ENCODE measurements around the gene TMEM269. TPM values are rescaled to one million over a fixed set of nuclear protein-coding genes. Genes with fewer than 3 reads are reported as not detected.

TMEM269 gene
- total RNA-seq, 5 donors from 2014 or later (not counting 1 experiment from before 2014, with no cell fraction given): 0.20 to 1.7 (median 0.88) TPM

- Histone ChIP-seq H3K4me1 (ENCODE audit: control insufficient read depth in 1 of 2, extremely low read depth in 1 of 2, insufficient read depth in 2 of 2, low read length in 2 of 2) (no peaks in the 10 kb centered on the region), H3K36me3 (ENCODE audit: control insufficient read depth in 2 of 2, extremely low read depth in 1 of 2, insufficient read depth in 1 of 2, low read length in 1 of 2) (peaks cover 0 to 2% of the 10 kb centered on the region in 2 donors), H3K27ac (ENCODE audit: low read length) (no peak overlapping the region), H3K9me3 (no peaks in the 10 kb centered on the region), H3K27me3 (replicated peaks in 1 of 2; ENCODE audit: control insufficient read depth in 2 of 2, extremely low read depth in 1 of 2, insufficient read depth in 2 of 2, low read length in 1 of 2) (no peaks in the 10 kb centered on the region), H3K4me3 (ENCODE audit: control insufficient read depth in 1 of 2, extremely low read depth in 1 of 2, low read length in 1 of 2) (no peak overlapping the region)
- H3K4me3 Mint-ChIP-seq: no peak overlapping the region
- POLR2A ChIA-PET: no interaction called here
- ATAC-seq (replicated peaks in 1 of 4): no peak
- H3K36me3 Mint-ChIP-seq: peaks cover 23% of the 10 kb centered on the region
- DNase-seq: no peak
- H3K4me1 Mint-ChIP-seq: no peaks in the 10 kb centered on the region
- no peak overlapping the region for H3K27ac Mint-ChIP-seq
- no peaks in the 10 kb centered on the region for H3K9me3 Mint-ChIP-seq
- no peaks in the 10 kb centered on the region for H3K27me3 Mint-ChIP-seq
- CTCF ChIA-PET: no interaction called here
- 100% methylated on average over 2 of the region's 4 CpGs for WGBS (ENCODE audit: insufficient coverage)
Observed at GRCh38 chr1:42833981-42834380, 49.2 kb downstream of the TMEM269 start.

GRCh38 chr1:42834803-42835202 lies 50.0 kb downstream of the TMEM269 start:
- no peaks in the 10 kb centered on the region for H3K27me3 ChIP-seq (replicated peaks in 1 of 2; ENCODE audit: control insufficient read depth in 2 of 2, extremely low read depth in 1 of 2, insufficient read depth in 2 of 2, low read length in 1 of 2)
- WGBS (ENCODE audit: insufficient coverage): 100% methylated on average over 4 of the region's 5 CpGs
- no peak overlapping the region for H3K27ac Mint-ChIP-seq
- no peaks in the 10 kb centered on the region for H3K9me3 Mint-ChIP-seq
- POLR2A ChIA-PET: no interaction called here
- H3K4me1 Mint-ChIP-seq: no peaks in the 10 kb centered on the region
- H3K4me3 Mint-ChIP-seq: no peak overlapping the region
- H3K4me3 ChIP-seq (ENCODE audit: control insufficient read depth in 1 of 2, extremely low read depth in 1 of 2, low read length in 1 of 2): no peak overlapping the region
- DNase-seq (no peak), ATAC-seq (replicated peaks in 1 of 4) (no peak)
- H3K27ac ChIP-seq (ENCODE audit: low read length): no peak overlapping the region
- H3K36me3 ChIP-seq (ENCODE audit: control insufficient read depth in 2 of 2, extremely low read depth in 1 of 2, insufficient read depth in 1 of 2, low read length in 1 of 2): peaks cover 0 to under 1% of the 10 kb centered on the region in 2 donors
- H3K9me3 ChIP-seq: no peaks in the 10 kb centered on the region
- CTCF ChIA-PET: no interaction called here
- no peaks in the 10 kb centered on the region for H3K27me3 Mint-ChIP-seq
- peaks cover 17% of the 10 kb centered on the region for H3K36me3 Mint-ChIP-seq
- no peaks in the 10 kb centered on the region for H3K4me1 ChIP-seq (ENCODE audit: control insufficient read depth in 1 of 2, extremely low read depth in 1 of 2, insufficient read depth in 2 of 2, low read length in 2 of 2)

- H3K4me1 Mint-ChIP-seq: no peaks in the 10 kb centered on the region
- H3K36me3 Mint-ChIP-seq: peaks cover 10% of the 10 kb centered on the region
- DNase-seq (no peak), ATAC-seq (replicated peaks in 1 of 4) (no peak)
- ChIA-PET POLR2A (interaction anchor here in 1 of 2 donors (0.6 kb wide), 1 partner anchor 26 kb away, joined by 3 read pairs; no protein-coding TSS in a partner anchor), CTCF (no interaction called here)
- no peaks in the 10 kb centered on the region for H3K27me3 Mint-ChIP-seq
- no peak overlapping the region for H3K4me3 Mint-ChIP-seq
- H3K4me1 ChIP-seq (ENCODE audit: control insufficient read depth in 1 of 2, extremely low read depth in 1 of 2, insufficient read depth in 2 of 2, low read length in 2 of 2): no peaks in the 10 kb centered on the region
- no peaks in the 10 kb centered on the region for H3K9me3 Mint-ChIP-seq
- H3K36me3 ChIP-seq (ENCODE audit: control insufficient read depth in 2 of 2, extremely low read depth in 1 of 2, insufficient read depth in 1 of 2, low read length in 1 of 2): no peaks in the 10 kb centered on the region
- no peak overlapping the region for H3K27ac Mint-ChIP-seq
- no peaks in the 10 kb centered on the region for H3K27me3 ChIP-seq (replicated peaks in 1 of 2; ENCODE audit: control insufficient read depth in 2 of 2, extremely low read depth in 1 of 2, insufficient read depth in 2 of 2, low read length in 1 of 2)
- no CpG with 5 or more reads among the region's 2 CpGs for WGBS (ENCODE audit: insufficient coverage)
- no peak overlapping the region for H3K27ac ChIP-seq (ENCODE audit: low read length)
- H3K9me3 ChIP-seq: no peaks in the 10 kb centered on the region
- H3K4me3 ChIP-seq (ENCODE audit: control insufficient read depth in 1 of 2, extremely low read depth in 1 of 2, low read length in 1 of 2): no peak overlapping the region
Observed at GRCh38 chr1:42835422-42835821, 50.6 kb downstream of the TMEM269 start.

- Mint-ChIP-seq H3K4me3 (no peak overlapping the region), H3K4me1 (no peaks in the 10 kb centered on the region), H3K27ac (no peak overlapping the region), H3K9me3 (no peaks in the 10 kb centered on the region), H3K27me3 (no peaks in the 10 kb centered on the region), H3K36me3 (peaks cover 4% of the 10 kb centered on the region)
- H3K27ac ChIP-seq (ENCODE audit: low read length): no peak overlapping the region
- H3K4me3 ChIP-seq (ENCODE audit: control insufficient read depth in 1 of 2, extremely low read depth in 1 of 2, low read length in 1 of 2): no peak overlapping the region
- no CpG with 5 or more reads among the region's 3 CpGs for WGBS (ENCODE audit: insufficient coverage)
- DNase-seq: no peak
- H3K27me3 ChIP-seq (replicated peaks in 1 of 2; ENCODE audit: control insufficient read depth in 2 of 2, extremely low read depth in 1 of 2, insufficient read depth in 2 of 2, low read length in 1 of 2): no peaks in the 10 kb centered on the region
- H3K4me1 ChIP-seq (ENCODE audit: control insufficient read depth in 1 of 2, extremely low read depth in 1 of 2, insufficient read depth in 2 of 2, low read length in 2 of 2): no peaks in the 10 kb centered on the region
- H3K9me3 ChIP-seq: no peaks in the 10 kb centered on the region
- no peaks in the 10 kb centered on the region for H3K36me3 ChIP-seq (ENCODE audit: control insufficient read depth in 2 of 2, extremely low read depth in 1 of 2, insufficient read depth in 1 of 2, low read length in 1 of 2)
- ChIA-PET CTCF (interaction anchor here in 1 of 2 donors (1.0 kb wide), 1 partner anchor 9 kb away, joined by 4 read pairs; the partner anchor contains the start of gene ZNF691), POLR2A (no interaction called here)
- no peak for ATAC-seq (replicated peaks in 1 of 4)
Observed at GRCh38 chr1:42837709-42838108, 52.9 kb downstream of the TMEM269 start.

GRCh38 chr1:42838482-42839190 lies 53.8 kb downstream of the TMEM269 start:
- Histone ChIP-seq H3K9me3 (no peaks in the 10 kb centered on the region), H3K27me3 (replicated peaks in 1 of 2; ENCODE audit: control insufficient read depth in 2 of 2, extremely low read depth in 1 of 2, insufficient read depth in 2 of 2, low read length in 1 of 2) (no peaks in the 10 kb centered on the region), H3K4me3 (ENCODE audit: control insufficient read depth in 1 of 2, extremely low read depth in 1 of 2, low read length in 1 of 2) (no peak overlapping the region), H3K27ac (ENCODE audit: low read length) (no peak overlapping the region), H3K4me1 (ENCODE audit: control insufficient read depth in 1 of 2, extremely low read depth in 1 of 2, insufficient read depth in 2 of 2, low read length in 2 of 2) (no peaks in the 10 kb centered on the region), H3K36me3 (ENCODE audit: control insufficient read depth in 2 of 2, extremely low read depth in 1 of 2, insufficient read depth in 1 of 2, low read length in 1 of 2) (peaks cover 0 to 3% of the 10 kb centered on the region in 2 donors)
- 94% methylated on average over 3 of the region's 7 CpGs for WGBS (ENCODE audit: insufficient coverage)
- Mint-ChIP-seq H3K9me3 (no peaks in the 10 kb centered on the region), H3K27me3 (no peaks in the 10 kb centered on the region), H3K4me3 (no peak overlapping the region), H3K27ac (no peak overlapping the region), H3K36me3 (peaks cover 10% of the 10 kb centered on the region), H3K4me1 (no peaks in the 10 kb centered on the region)
- ChIA-PET CTCF (interaction anchor here in 1 of 2 donors (1.0 kb wide), 1 partner anchor 8 kb away, joined by 4 read pairs; the partner anchor contains the start of gene ZNF691), POLR2A (no interaction called here)
- DNase-seq (no peak), ATAC-seq (replicated peaks in 1 of 4) (no peak)

- ATAC-seq (replicated peaks in 1 of 4): no peak
- POLR2A ChIA-PET: no interaction called here
- no peak for DNase-seq
- peaks cover 0 to 4% of the 10 kb centered on the region in 2 experiments for H3K4me1 ChIP-seq (ENCODE audit: control insufficient read depth in 1 of 2, extremely low read depth in 1 of 2, insufficient read depth in 2 of 2, low read length in 2 of 2)
- no peak overlapping the region for H3K4me3 ChIP-seq (ENCODE audit: control insufficient read depth in 1 of 2, extremely low read depth in 1 of 2, low read length in 1 of 2)
- H3K36me3 ChIP-seq (ENCODE audit: control insufficient read depth in 2 of 2, extremely low read depth in 1 of 2, insufficient read depth in 1 of 2, low read length in 1 of 2): peaks cover 0 to 3% of the 10 kb centered on the region in 2 donors
- no peak overlapping the region for H3K27ac ChIP-seq (ENCODE audit: low read length)
- no peak overlapping the region for H3K4me3 Mint-ChIP-seq
- H3K27ac Mint-ChIP-seq: no peak overlapping the region
- peaks cover 2 to 3% (median 3%) of the 10 kb centered on the region in 3 donors for H3K4me1 Mint-ChIP-seq
- no peaks in the 10 kb centered on the region for H3K9me3 ChIP-seq
- no peaks in the 10 kb centered on the region for H3K27me3 Mint-ChIP-seq
- H3K9me3 Mint-ChIP-seq: no peaks in the 10 kb centered on the region
- peaks cover 7% of the 10 kb centered on the region for H3K36me3 Mint-ChIP-seq
- CTCF ChIA-PET: no interaction called here
- H3K27me3 ChIP-seq (replicated peaks in 1 of 2; ENCODE audit: control insufficient read depth in 2 of 2, extremely low read depth in 1 of 2, insufficient read depth in 2 of 2, low read length in 1 of 2): no peaks in the 10 kb centered on the region
- no CpG with 5 or more reads among the region's 3 CpGs for WGBS (ENCODE audit: insufficient coverage)
Observed at GRCh38 chr1:42841010-42841409, 56.2 kb downstream of the TMEM269 start.
